Retinal pigment epithelial cell (primary cell): Measurements from ENCODE around the gene SCN1B.
"Not testable (repeated sequence)": the region's sequence is repeated elsewhere in the genome, so short reads cannot be mapped to it uniquely, and the experiment has no call there.

Experiments
- DNase-seq: peaks from one replicate; pipeline ENCODE4 v3.0.0-alpha.2; 2010; ENCODE audit warnings: low read depth
- H3K4me3 ChIP-seq: 2 replicates; pipeline ENCODE4 v1.5.1; 2011; ENCODE audit warnings: mild to moderate bottlenecking, low read length, control low read depth, moderate library complexity
- CTCF ChIP-seq: conservative IDR thresholded peaks from 2 replicates; pipeline ENCODE4 v1.5.1; 2011; ENCODE audit warnings: low read depth, low read length, control low read depth, inconsistent platforms

SCN1B gene

GRCh38 chr19:35048911-35049411 is 18.7 kb downstream of the SCN1B start:
- no peak for TF ChIP-seq CTCF
- no peak for DNase-seq
- H3K4me3 ChIP-seq: no peak overlapping the region

GRCh38 chr19:35049456-35049855 is 19.2 kb downstream of the SCN1B start:
- no peak overlapping the region for H3K4me3 ChIP-seq
- DNase-seq: no peak
- TF ChIP-seq CTCF: no peak

- not testable (repeated sequence) for DNase-seq
These were observed 20.4 kb downstream of the SCN1B start for GRCh38 chr19:35050662-35051061.

GRCh38 chr19:35051268-35051667 is 21.0 kb downstream of the SCN1B start:
- H3K4me3 ChIP-seq, DNase-seq: not testable (repeated sequence)

More at GRCh38 chr19:35050662-35051061, 20.4 kb downstream of the SCN1B start:
- H3K4me3 ChIP-seq: not testable (repeated sequence)

- DNase-seq: no peak
- no peak overlapping the region for H3K4me3 ChIP-seq
- TF ChIP-seq CTCF: no peak
These were observed 21.5 kb downstream of the SCN1B start for GRCh38 chr19:35051796-35052195.

GRCh38 chr19:35052599-35053190 is 22.4 kb downstream of the SCN1B start:
- no peak overlapping the region for H3K4me3 ChIP-seq
- TF ChIP-seq CTCF: no peak
- DNase-seq: no peak

GRCh38 chr19:35053667-35054293 is 23.5 kb downstream of the SCN1B start:
- no peak overlapping the region for H3K4me3 ChIP-seq
- no peak for TF ChIP-seq CTCF
- DNase-seq: no peak

GRCh38 chr19:35054626-35055025 is 24.4 kb downstream of the SCN1B start:
- H3K4me3 ChIP-seq: no peak overlapping the region
- no peak for DNase-seq
- no peak for TF ChIP-seq CTCF
